GM12878 (cell line): ENCODE data around the gene IGSF23. TPM values are rescaled to one million over a fixed set of nuclear protein-coding genes. Genes with fewer than 3 reads are reported as not detected.

Experiments used
- CEBPB ChIP-seq, 2 experiments: fragments of 150-350 bp in 1 of 2; IDR thresholded peaks; 2 replicates each; pipeline ENCODE4 v1.6.1; 2012 to 2014; ENCODE audit warnings: low read depth in 2 of 2, low read length in 2 of 2, borderline replicate concordance in 1 of 2, inconsistent platforms in 1 of 2
- ETV6 ChIP-seq, 2 experiments: fragments of 450-650 bp in 1 of 2; IDR thresholded peaks in 1 of 2; conservative IDR thresholded peaks in 1 of 2; 2 replicates each; pipeline ENCODE4 v1.6.1; 2014; ENCODE audit warnings: antibody characterized with exemption in 1 of 2, borderline replicate concordance in 1 of 2, low read depth in 1 of 2, mild to moderate bottlenecking in 1 of 2, moderate library complexity in 1 of 2
- GABPA ChIP-seq: IDR thresholded peaks from 2 replicates; pipeline ENCODE4 v1.6.1; 2014; ENCODE audit warnings: antibody characterized with exemption, low read depth, mild to moderate bottlenecking, inconsistent platforms
- HSF1 ChIP-seq: fragments of 150-350 bp; IDR thresholded peaks from 2 replicates; pipeline ENCODE4 v1.6.1; 2014; ENCODE audit warnings: mild to moderate bottlenecking, low read depth, low read length
- PKNOX1 ChIP-seq: fragments of 450-650 bp; IDR thresholded peaks from 2 replicates; pipeline ENCODE4 v1.6.1; 2016; ENCODE audit warnings: mild to moderate bottlenecking
- SKIL ChIP-seq: fragments of 450-650 bp; IDR thresholded peaks from 2 replicates; pipeline ENCODE4 v1.6.1; 2017; ENCODE audit warnings: mild to moderate bottlenecking, low read depth, inconsistent platforms; ENCODE audit not compliant: poor library complexity, severe bottlenecking
- SMAD1 ChIP-seq: fragments of 450-650 bp; IDR thresholded peaks from 2 replicates; pipeline ENCODE4 v1.6.1; 2018; ENCODE audit warnings: mild to moderate bottlenecking, low read depth; ENCODE audit not compliant: partially characterized antibody
- SMARCA5 ChIP-seq: fragments of 450-650 bp; IDR thresholded peaks from 2 replicates; pipeline ENCODE4 v1.6.1; 2017; ENCODE audit warnings: mild to moderate bottlenecking
- YY1 ChIP-seq: IDR thresholded peaks from 2 replicates; pipeline ENCODE4 v1.6.1; 2011; ENCODE audit warnings: low read depth, mild to moderate bottlenecking, low read length
- polyA plus RNA-seq, 11 experiments: library from polyadenylated mRNA; depleted of rRNA in 4 of 11; unstranded in 6 of 11; stranded (reverse) in 5 of 11; fragments of >200 nt; fragmentation: Nextera tagmentation in 4 of 11; fragmentation: Illumina TruSeq in 1 of 11; extraction: Ambion mirVana in 4 of 11; extraction: Trizol in 1 of 11; gene quantifications; 1 replicate in 1 of 11; 2 replicates in 10 of 11; pipeline versions ENCODE4 v1.2.1 to v1.2.3, GENCODE V29; 2011 to 2016; ENCODE audit warnings: inconsistent platforms in 2 of 11, missing spikeins in 2 of 11, low read depth in 1 of 11
- total RNA-seq, 4 experiments: library from RNA; depleted of rRNA in 3 of 4; stranded (reverse); fragments of >200 nt in 3 of 4; fragmentation: Illumina TruSeq in 1 of 4; extraction: Trizol in 1 of 4; gene quantifications; 2 replicates each; pipeline versions ENCODE4 v1.2.1 to v1.2.3, GENCODE V29; 2013 to 2021

Gene IGSF23
- total and polyA plus RNA-seq, 10 of the 15 experiments (the other 5 are each of a cell fraction or from before 2014, with no cell fraction given): not detected

DNA sequence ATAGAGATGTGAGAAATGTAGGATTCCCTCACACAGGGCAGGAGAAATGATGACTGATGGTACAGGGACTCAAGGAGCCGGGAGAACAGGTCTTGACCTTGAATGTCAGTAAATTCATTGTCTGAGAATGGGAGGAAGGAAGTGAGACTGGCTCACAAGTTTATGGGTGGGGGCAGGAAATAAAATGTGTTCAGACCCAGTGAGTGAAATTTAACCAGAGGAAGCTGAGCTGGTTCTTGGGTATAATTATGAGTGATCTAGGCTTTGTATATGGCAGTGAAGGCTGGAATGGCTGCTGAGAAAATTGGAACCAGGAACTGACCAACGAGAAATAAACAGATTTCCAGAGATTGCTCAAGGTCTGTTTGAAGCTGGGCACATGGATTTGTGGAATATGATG lies 6.3 kb upstream of the IGSF23 start (continued):
- TF ChIP-seq GABPA: no peak
- TF ChIP-seq PKNOX1: no peak
- TF ChIP-seq HSF1: no peak
- no peak for TF ChIP-seq YY1
- TF ChIP-seq CEBPB (IDR thresholded peaks at IDR 0.05; ENCODE audit: borderline replicate concordance in 1 of 2, low read depth in 2 of 2, low read length in 2 of 2): no peak
- TF ChIP-seq SKIL: no peak
- TF ChIP-seq ETV6 (conservative IDR thresholded peaks at IDR 0.05 in 1 of 2, IDR thresholded peaks at IDR 0.05 in 1 of 2; ENCODE audit: borderline replicate concordance in 1 of 2, low read depth in 1 of 2): no peak
- no peak for TF ChIP-seq SMAD1
- TF ChIP-seq SMARCA5: no peak
